ENCODE results near the gene FGL2.

The FGL2 gene

GRCh38 chr7:77244222-77244934 lies 44.8 kb upstream of the FGL2 start:
- DNase-seq (ENCODE audit: low read depth, low spot score): no peak
- no peak overlapping the region for H3K4me3 ChIP-seq (ENCODE audit: low read depth, low read length)
- no peak for TF ChIP-seq CTCF (IDR thresholded peaks at IDR 0.05; ENCODE audit: low read depth, low read length)
- in situ Hi-C loops (cut with HindIII; ENCODE audit: low sequenced_read_pairs): no loop called here

- no peak for TF ChIP-seq CTCF (IDR thresholded peaks at IDR 0.05; ENCODE audit: low read depth, low read length)
- H3K4me3 ChIP-seq (ENCODE audit: low read depth, low read length): no peak overlapping the region
- DNase-seq (ENCODE audit: low read depth, low spot score): no peak
- in situ Hi-C loops (cut with HindIII; ENCODE audit: low sequenced_read_pairs): no loop called here
Observed at GRCh38 chr7:77242554-77242953, 42.9 kb upstream of the FGL2 start.

- DNase-seq (ENCODE audit: low read depth, low spot score): no peak
- in situ Hi-C loops (cut with HindIII; ENCODE audit: low sequenced_read_pairs): no loop called here
- no peak overlapping the region for H3K4me3 ChIP-seq (ENCODE audit: low read depth, low read length)
- TF ChIP-seq CTCF (IDR thresholded peaks at IDR 0.05; ENCODE audit: low read depth, low read length): no peak
Observed at GRCh38 chr7:77242068-77242467, 42.4 kb upstream of the FGL2 start.

GRCh38 chr7:77239471-77239870 lies 39.9 kb upstream of the FGL2 start:
- DNase-seq (ENCODE audit: low read depth, low spot score): no peak
- in situ Hi-C loops (cut with HindIII; ENCODE audit: low sequenced_read_pairs): no loop called here
- TF ChIP-seq CTCF (IDR thresholded peaks at IDR 0.05; ENCODE audit: low read depth, low read length): no peak
- no peak overlapping the region for H3K4me3 ChIP-seq (ENCODE audit: low read depth, low read length)

GRCh38 chr7:77238703-77239136 lies 39.1 kb upstream of the FGL2 start:
- no peak overlapping the region for H3K4me3 ChIP-seq (ENCODE audit: low read depth, low read length)
- TF ChIP-seq CTCF (IDR thresholded peaks at IDR 0.05; ENCODE audit: low read depth, low read length): no peak
- DNase-seq (ENCODE audit: low read depth, low spot score): no peak
- in situ Hi-C loops (cut with HindIII; ENCODE audit: low sequenced_read_pairs): no loop called here

GRCh38 chr7:77235276-77235675 lies 35.7 kb upstream of the FGL2 start:
- in situ Hi-C loops (cut with HindIII; ENCODE audit: low sequenced_read_pairs): no loop called here
- DNase-seq (ENCODE audit: low read depth, low spot score): no peak
- no peak for TF ChIP-seq CTCF (IDR thresholded peaks at IDR 0.05; ENCODE audit: low read depth, low read length)
- no peak overlapping the region for H3K4me3 ChIP-seq (ENCODE audit: low read depth, low read length)

Measured in astrocyte of the spinal cord (primary cell).